Subcutaneous adipose tissue (tissue), 4 donors: ENCODE data around the gene USP13. TPM values are rescaled to one million over a fixed set of nuclear protein-coding genes. Genes with fewer than 3 reads are reported as not detected.

Experiments used
- CTCF ChIP-seq: fragments of 450-650 bp; IDR thresholded peaks from one replicate; pipeline ENCODE4 v1.5.1; 2016; ENCODE audit warnings: low read depth, mild to moderate bottlenecking, control low read depth, antibody characterized with exemption, moderate library complexity
- total RNA-seq, 4 donors: library from RNA; depleted of rRNA; stranded (reverse); fragments of >200 nt; gene quantifications; one replicate each; pipeline ENCODE4 v1.1.0, GENCODE V29; 2016

USP13 gene
- total RNA-seq, 4 donors from 2014 or later = 9.9 to 59.0 (median 15.5) TPM

GRCh38 chr3:179716811-179717210, 64.0 kb downstream of the USP13 start:
- no peak for TF ChIP-seq CTCF

- no peak for TF ChIP-seq CTCF
Observed at GRCh38 chr3:179717219-179717618, 64.4 kb downstream of the USP13 start.

GRCh38 chr3:179719048-179719734, 66.4 kb downstream of the USP13 start:
- no peak for TF ChIP-seq CTCF

GRCh38 chr3:179720196-179720595, 67.4 kb downstream of the USP13 start:
- no peak for TF ChIP-seq CTCF

- TF ChIP-seq CTCF = no peak
Observed at GRCh38 chr3:179723617-179724016, 70.8 kb downstream of the USP13 start.

- no peak for TF ChIP-seq CTCF
Observed at GRCh38 chr3:179726075-179726699, 73.3 kb downstream of the USP13 start.

- no peak for TF ChIP-seq CTCF
Observed at GRCh38 chr3:179729086-179729485, 76.2 kb downstream of the USP13 start.
